ENCODE measurements around the gene ACOXL. TPM values are rescaled to one million over a fixed set of nuclear protein-coding genes. Genes with fewer than 3 reads are reported as not detected.
"Not testable (repeated sequence)": the region's sequence is repeated elsewhere in the genome, so short reads cannot be mapped to it uniquely, and the experiment has no call there.

The ACOXL gene
- total RNA-seq, 1 experiment from 2014 or later: not detected

- Histone ChIP-seq H3K9me3 (peaks cover 2% of the 10 kb centered on the region; the same call in 1 of the 2 replicates), H3K4me3 (no peak overlapping the region), H3K27me3 (peaks cover 6% of the 10 kb centered on the region; the same call in 1 of the 2 replicates), H3K36me3 (no peaks in the 10 kb centered on the region)
- DNase-seq: no peak
Observed at GRCh38 chr2:111057045-111057444, 324.7 kb downstream of the ACOXL start.

GRCh38 chr2:111057721-111058120, 325.3 kb downstream of the ACOXL start:
- H3K36me3 ChIP-seq: no peaks in the 10 kb centered on the region
- peaks cover 6% of the 10 kb centered on the region for H3K27me3 ChIP-seq
- no peak for DNase-seq
- H3K9me3 ChIP-seq: peaks cover 2% of the 10 kb centered on the region; the same call in 1 of the 2 replicates
- H3K4me3 ChIP-seq: no peak overlapping the region

- no peaks in the 10 kb centered on the region for H3K36me3 ChIP-seq
- H3K27me3 ChIP-seq: peaks cover 6% of the 10 kb centered on the region
- no peak for DNase-seq
- peaks cover 2% of the 10 kb centered on the region; the same call in 1 of the 2 replicates for H3K9me3 ChIP-seq
- H3K4me3 ChIP-seq: no peak overlapping the region
Observed at GRCh38 chr2:111058264-111058663, 325.9 kb downstream of the ACOXL start.

- H3K27me3 ChIP-seq: peaks cover 9% of the 10 kb centered on the region
- H3K9me3 ChIP-seq: peaks cover 2% of the 10 kb centered on the region; the same call in 1 of the 2 replicates
- DNase-seq: no peak
- no peaks in the 10 kb centered on the region for H3K36me3 ChIP-seq
- no peak overlapping the region for H3K4me3 ChIP-seq
Observed at GRCh38 chr2:111061191-111061590, 328.8 kb downstream of the ACOXL start.

- Histone ChIP-seq H3K36me3 (no peaks in the 10 kb centered on the region), H3K9me3 (peaks cover 2% of the 10 kb centered on the region; the same call in 1 of the 2 replicates), H3K27me3 (peaks cover 17% of the 10 kb centered on the region), H3K4me3 (no peak overlapping the region)
- DNase-seq: no peak
Observed at GRCh38 chr2:111062417-111062816, 330.0 kb downstream of the ACOXL start.

- Histone ChIP-seq H3K9me3 (peaks cover 2% of the 10 kb centered on the region; the same call in 1 of the 2 replicates), H3K4me3 (no peak overlapping the region), H3K36me3 (no peaks in the 10 kb centered on the region), H3K27me3 (peaks cover 17% of the 10 kb centered on the region)
- no peak for DNase-seq
Observed at GRCh38 chr2:111066062-111066593, 333.8 kb downstream of the ACOXL start.

- no peaks in the 10 kb centered on the region for H3K36me3 ChIP-seq
- DNase-seq: no peak
- H3K27me3 ChIP-seq: peaks cover 17% of the 10 kb centered on the region
- H3K4me3 ChIP-seq: no peak overlapping the region
- no peaks in the 10 kb centered on the region; the same call in 1 of the 2 replicates for H3K9me3 ChIP-seq
Observed at GRCh38 chr2:111068435-111069058, 336.2 kb downstream of the ACOXL start.

GRCh38 chr2:111069722-111070121, 337.3 kb downstream of the ACOXL start:
- H3K4me3 ChIP-seq: no peak overlapping the region
- peaks cover 17% of the 10 kb centered on the region for H3K27me3 ChIP-seq
- H3K36me3 ChIP-seq: no peaks in the 10 kb centered on the region
- no peak for DNase-seq
- H3K9me3 ChIP-seq: peaks cover 6% of the 10 kb centered on the region

GRCh38 chr2:111071600-111072171, 339.3 kb downstream of the ACOXL start:
- DNase-seq: peak; percentile 62
- Histone ChIP-seq H3K27me3 (peaks cover 5% of the 10 kb centered on the region; the same call in 1 of the 2 replicates), H3K36me3 (no peaks in the 10 kb centered on the region), H3K4me3 (no peak overlapping the region), H3K9me3 (peaks cover 11% of the 10 kb centered on the region)

GRCh38 chr2:111072220-111072871, 340.0 kb downstream of the ACOXL start:
- Histone ChIP-seq H3K36me3 (no peaks in the 10 kb centered on the region), H3K9me3 (peaks cover 11% of the 10 kb centered on the region), H3K4me3 (no peak overlapping the region), H3K27me3 (0 out of 2 replicates have a peak, but pooled peaks cover under 1% of the 10 kb centered on the region)
- peak; percentile 85 for DNase-seq

- H3K9me3 ChIP-seq: peaks cover 24% of the 10 kb centered on the region
- DNase-seq, H3K4me3 ChIP-seq, H3K36me3 ChIP-seq: not testable (repeated sequence)
- H3K27me3 ChIP-seq: peaks cover 21% of the 10 kb centered on the region; the same call in 1 of the 2 replicates
Observed at GRCh38 chr2:111082659-111083058, 350.3 kb downstream of the ACOXL start.

- Histone ChIP-seq H3K36me3 (no peaks in the 10 kb centered on the region), H3K4me3 (no peak overlapping the region), H3K9me3 (no peaks in the 10 kb centered on the region), H3K27me3 (peaks cover 33% of the 10 kb centered on the region)
- no peak for DNase-seq
Observed at GRCh38 chr2:111091811-111092211, 359.4 kb downstream of the ACOXL start.

GRCh38 chr2:111094691-111095090, 362.3 kb downstream of the ACOXL start:
- no peaks in the 10 kb centered on the region for H3K36me3 ChIP-seq
- peaks cover 15% of the 10 kb centered on the region for H3K27me3 ChIP-seq
- DNase-seq: no peak
- H3K9me3 ChIP-seq: no peaks in the 10 kb centered on the region
- no peak overlapping the region for H3K4me3 ChIP-seq

- no peak for DNase-seq
- H3K9me3 ChIP-seq: no peaks in the 10 kb centered on the region
- no peak overlapping the region for H3K4me3 ChIP-seq
- peaks cover 10% of the 10 kb centered on the region; the same call in 1 of the 2 replicates for H3K27me3 ChIP-seq
- H3K36me3 ChIP-seq: no peaks in the 10 kb centered on the region
Observed at GRCh38 chr2:111095434-111095833, 363.1 kb downstream of the ACOXL start.

- no peak overlapping the region for H3K4me3 ChIP-seq
- DNase-seq: no peak
- 0 out of 2 replicates have a peak, but pooled peaks cover 2% of the 10 kb centered on the region for H3K27me3 ChIP-seq
- no peaks in the 10 kb centered on the region for H3K9me3 ChIP-seq
- no peaks in the 10 kb centered on the region for H3K36me3 ChIP-seq
Observed at GRCh38 chr2:111099402-111099801, 367.0 kb downstream of the ACOXL start.

GRCh38 chr2:111100087-111100764, 367.9 kb downstream of the ACOXL start:
- DNase-seq: no peak
- H3K9me3 ChIP-seq: no peaks in the 10 kb centered on the region
- H3K4me3 ChIP-seq: no peak overlapping the region
- H3K27me3 ChIP-seq: peaks cover 8% of the 10 kb centered on the region
- H3K36me3 ChIP-seq: no peaks in the 10 kb centered on the region

GRCh38 chr2:111100765-111101162, 368.4 kb downstream of the ACOXL start:
- H3K36me3 ChIP-seq: no peaks in the 10 kb centered on the region
- no peaks in the 10 kb centered on the region for H3K9me3 ChIP-seq
- no peak overlapping the region for H3K4me3 ChIP-seq
- DNase-seq: no peak
- peaks cover 8% of the 10 kb centered on the region for H3K27me3 ChIP-seq
